Mesenchymal stem cell (in vitro differentiated cells and primary cell): ENCODE data around the gene DIP2C.

Experiments
- DNase-seq: peaks from one replicate; pipeline ENCODE4 v3.0.0-alpha.2; 2013
- H2AFZ ChIP-seq: one replicate; pipeline ENCODE4 v1.6.1; 2013; ENCODE audit warnings: low read depth, mild to moderate bottlenecking, control low read depth, inconsistent platforms, low read length, moderate library complexity
- H2AK5ac ChIP-seq: 2 replicates; pipeline ENCODE4 v1.6.1; 2013; ENCODE audit warnings: low read length, moderate library complexity, mild to moderate bottlenecking, inconsistent platforms; ENCODE audit not compliant: severe bottlenecking
- H2BK120ac ChIP-seq: one replicate; pipeline ENCODE4 v1.6.1; 2013; ENCODE audit warnings: low read depth, mild to moderate bottlenecking, inconsistent platforms, low read length, moderate library complexity
- H2BK12ac ChIP-seq, 2 experiments: one replicate each; pipeline ENCODE4 v1.6.1; 2013; ENCODE audit warnings: inconsistent platforms in 2 of 2, low read length in 2 of 2, mild to moderate bottlenecking in 2 of 2, moderate library complexity in 2 of 2, control low read depth in 1 of 2
- H2BK15ac ChIP-seq: one replicate; pipeline ENCODE4 v1.6.1; 2013; ENCODE audit warnings: mild to moderate bottlenecking, low read depth, inconsistent platforms; ENCODE audit not compliant: poor library complexity, severe bottlenecking
- H2BK5ac ChIP-seq: 2 replicates; pipeline ENCODE4 v1.6.1; 2013; ENCODE audit warnings: low read depth, mild to moderate bottlenecking, low read length, control low read depth, inconsistent platforms; ENCODE audit not compliant: poor library complexity, severe bottlenecking
- H3K14ac ChIP-seq, 2 experiments: one replicate each; pipeline ENCODE4 v1.6.1; 2013; ENCODE audit warnings: inconsistent platforms in 2 of 2, low read length in 2 of 2, control low read depth in 1 of 2, mild to moderate bottlenecking in 1 of 2, moderate library complexity in 1 of 2
- H3K18ac ChIP-seq, 2 experiments: one replicate each; pipeline ENCODE4 v1.6.1; 2013; ENCODE audit warnings: inconsistent platforms in 2 of 2, low read length in 2 of 2, control low read depth in 1 of 2, low read depth in 1 of 2, mild to moderate bottlenecking in 1 of 2
- H3K23ac ChIP-seq, 2 experiments: one replicate each; pipeline ENCODE4 v1.6.1; 2013; ENCODE audit warnings: inconsistent platforms in 2 of 2, low read length in 2 of 2, mild to moderate bottlenecking in 2 of 2, moderate library complexity in 2 of 2, control low read depth in 1 of 2
- H3K27ac ChIP-seq: 2 replicates; pipeline ENCODE4 v1.5.1; 2013; ENCODE audit warnings: mild to moderate bottlenecking, moderate library complexity, low read length, control low read depth, inconsistent platforms; ENCODE audit not compliant: poor library complexity, severe bottlenecking
- H3K27me3 ChIP-seq, 2 experiments: 2 replicates each; pipeline versions ENCODE4 v1.6.1 to v1.7.0; 2013; ENCODE audit warnings: low read length in 2 of 2, mild to moderate bottlenecking in 2 of 2, moderate library complexity in 2 of 2, control low read depth in 1 of 2, inconsistent platforms in 1 of 2; ENCODE audit not compliant: control insufficient read depth in 1 of 2, insufficient read depth in 1 of 2
- H3K36me3 ChIP-seq, 2 experiments: 2 replicates each; pipeline versions ENCODE4 v1.6.1 to v1.7.0; 2013; ENCODE audit warnings: low read length in 2 of 2, control low read depth in 1 of 2, inconsistent platforms in 1 of 2, low read depth in 1 of 2, mild to moderate bottlenecking in 1 of 2; ENCODE audit not compliant: insufficient read depth in 2 of 2, control insufficient read depth in 1 of 2
- H3K4ac ChIP-seq, 2 experiments: one replicate each; pipeline ENCODE4 v1.6.1; 2013; ENCODE audit warnings: inconsistent platforms in 2 of 2, low read length in 2 of 2, mild to moderate bottlenecking in 2 of 2, moderate library complexity in 2 of 2, control low read depth in 1 of 2, low read depth in 1 of 2
- H3K4me1 ChIP-seq: 2 replicates; pipeline ENCODE4 v1.6.1; 2013; ENCODE audit warnings: low read depth, low read length, control low read depth; ENCODE audit not compliant: control insufficient read depth, insufficient read depth
- H3K4me2 ChIP-seq: 2 replicates; pipeline ENCODE4 v1.6.1; 2013; ENCODE audit warnings: low read length, mild to moderate bottlenecking, inconsistent platforms; ENCODE audit not compliant: poor library complexity, severe bottlenecking
- H3K4me3 ChIP-seq, 2 experiments: 2 replicates each; pipeline versions ENCODE4 v1.5.1 to v1.7.0; 2013; ENCODE audit warnings: low read length in 2 of 2, mild to moderate bottlenecking in 2 of 2, control low read depth in 1 of 2, low read depth in 1 of 2; ENCODE audit not compliant: insufficient read depth in 1 of 2
- H3K79me1 ChIP-seq: replicated peaks from 2 replicates; pipeline ENCODE4 v1.6.1; 2013; ENCODE audit warnings: mild to moderate bottlenecking, control low read depth, low read length, inconsistent platforms; ENCODE audit not compliant: poor library complexity, severe bottlenecking
- H3K9ac ChIP-seq: 2 replicates; pipeline ENCODE4 v1.7.0; 2013; ENCODE audit warnings: mild to moderate bottlenecking, low read length, moderate library complexity
- H3K9me3 ChIP-seq: 2 replicates; pipeline ENCODE4 v1.7.0; 2013; ENCODE audit warnings: mild to moderate bottlenecking, low read length; ENCODE audit not compliant: control insufficient read depth
- H4K8ac ChIP-seq: one replicate; pipeline ENCODE4 v1.6.1; 2013; ENCODE audit warnings: inconsistent platforms, mild to moderate bottlenecking, low read length, moderate library complexity
- H4K91ac ChIP-seq: one replicate; pipeline ENCODE4 v1.6.1; 2013; ENCODE audit warnings: mild to moderate bottlenecking, low read length, inconsistent platforms
- WGBS: methylation state at CpG from one replicate; pipeline ENCODE4 v1.1.7; 2013; ENCODE audit warnings: mixed read lengths; 5-methylcytosine and 5-hydroxymethylcytosine counted together

The DIP2C gene

GRCh38 chr10:490891-491571, 198.4 kb downstream of the DIP2C start:
- Histone ChIP-seq H3K9me3 (no peaks in the 10 kb centered on the region), H3K23ac (peak overlapping the region in 1 of 2 experiments; percentile 51), H3K27ac (no peak overlapping the region), H4K8ac (peak overlapping the region; percentile 37), H3K79me1 (peaks cover 64% of the 10 kb centered on the region), H3K18ac (peak overlapping the region; percentile 11 to 42), H3K36me3 (no peaks in the 10 kb centered on the region), H3K4me1 (peaks cover 12% of the 10 kb centered on the region), H2AK5ac (no peak overlapping the region), H4K91ac (no peak overlapping the region), H3K9ac (peak overlapping the region; percentile 86), H3K4ac (peak overlapping the region in 1 of 2 experiments; percentile 88), H3K4me2 (no peak overlapping the region), H2BK12ac (no peak overlapping the region), H3K14ac (peak overlapping the region in 1 of 2 experiments; percentile 90), H2BK120ac (no peak overlapping the region), H3K27me3 (no peaks in the 10 kb centered on the region), H2BK15ac (no peak overlapping the region), H2AFZ (no peak overlapping the region), H3K4me3 (peak overlapping the region in 1 of 2 experiments; percentile 64), H2BK5ac (no peak overlapping the region)
- WGBS, result 50% methylated on average over 23 of the region's 23 CpGs
- DNase-seq, result peak; percentile 93

GRCh38 chr10:490256-490655, 199.2 kb downstream of the DIP2C start:
- H3K36me3 ChIP-seq, result peaks cover 0 to 3% of the 10 kb centered on the region in 2 experiments
- H4K91ac ChIP-seq, result no peak overlapping the region
- H2AK5ac ChIP-seq, result no peak overlapping the region
- H3K27me3 ChIP-seq, result no peaks in the 10 kb centered on the region
- H3K14ac ChIP-seq, result no peak overlapping the region
- peak overlapping the region in 1 of 2 experiments; percentile 64 for H3K4me3 ChIP-seq
- H2BK120ac ChIP-seq, result no peak overlapping the region
- no peak overlapping the region for H3K4me2 ChIP-seq
- DNase-seq, result peak; percentile 57
- no peak overlapping the region for H4K8ac ChIP-seq
- H2BK5ac ChIP-seq, result no peak overlapping the region
- no peak overlapping the region for H3K4ac ChIP-seq
- no peak overlapping the region for H2BK12ac ChIP-seq
- peak overlapping the region; percentile 86 for H3K9ac ChIP-seq
- H2BK15ac ChIP-seq, result no peak overlapping the region
- no peak overlapping the region for H3K23ac ChIP-seq
- peaks cover 60% of the 10 kb centered on the region for H3K79me1 ChIP-seq
- no peak overlapping the region for H2AFZ ChIP-seq
- no peaks in the 10 kb centered on the region for H3K9me3 ChIP-seq
- WGBS, result 88% methylated on average over 16 of the region's 16 CpGs
- no peak overlapping the region for H3K18ac ChIP-seq
- H3K4me1 ChIP-seq, result peaks cover 15% of the 10 kb centered on the region
- no peak overlapping the region for H3K27ac ChIP-seq

- Histone ChIP-seq H3K27ac (no peak overlapping the region), H3K79me1 (peaks cover 57% of the 10 kb centered on the region), H3K36me3 (peaks cover 0 to 6% of the 10 kb centered on the region in 2 experiments), H4K91ac (no peak overlapping the region), H3K14ac (no peak overlapping the region), H3K23ac (no peak overlapping the region), H3K18ac (no peak overlapping the region), H2BK12ac (no peak overlapping the region), H2AFZ (no peak overlapping the region), H2AK5ac (no peak overlapping the region), H2BK5ac (no peak overlapping the region), H2BK15ac (no peak overlapping the region), H2BK120ac (no peak overlapping the region), H3K9ac (no peak overlapping the region), H3K4me2 (no peak overlapping the region), H4K8ac (no peak overlapping the region), H3K9me3 (no peaks in the 10 kb centered on the region), H3K4ac (no peak overlapping the region), H3K4me3 (no peak overlapping the region), H3K27me3 (no peaks in the 10 kb centered on the region), H3K4me1 (peaks cover 20% of the 10 kb centered on the region)
- whole genome bisulfite sequencing, result 94% methylated on average over 9 of the region's 11 CpGs
- no peak for DNase-seq
Measured at GRCh38 chr10:489330-489729, 200.1 kb downstream of the DIP2C start.

GRCh38 chr10:488933-489215, 200.6 kb downstream of the DIP2C start:
- 97% methylated on average over 11 of the region's 11 CpGs for WGBS
- peaks cover 20% of the 10 kb centered on the region for H3K4me1 ChIP-seq
- no peak overlapping the region for H3K4me2 ChIP-seq
- H3K4me3 ChIP-seq, result no peak overlapping the region
- H2BK15ac ChIP-seq, result no peak overlapping the region
- H4K8ac ChIP-seq, result no peak overlapping the region
- H2AFZ ChIP-seq, result no peak overlapping the region
- H2BK12ac ChIP-seq, result no peak overlapping the region
- no peak overlapping the region for H3K14ac ChIP-seq
- H2BK5ac ChIP-seq, result no peak overlapping the region
- H2AK5ac ChIP-seq, result no peak overlapping the region
- no peak overlapping the region for H3K4ac ChIP-seq
- DNase-seq, result no peak
- H3K79me1 ChIP-seq, result peaks cover 52% of the 10 kb centered on the region
- no peak overlapping the region for H3K9ac ChIP-seq
- no peak overlapping the region for H3K18ac ChIP-seq
- no peak overlapping the region for H3K27ac ChIP-seq
- H3K9me3 ChIP-seq, result no peaks in the 10 kb centered on the region
- H4K91ac ChIP-seq, result no peak overlapping the region
- no peaks in the 10 kb centered on the region for H3K27me3 ChIP-seq
- H3K36me3 ChIP-seq, result peaks cover 0 to 9% of the 10 kb centered on the region in 2 experiments
- no peak overlapping the region for H2BK120ac ChIP-seq
- H3K23ac ChIP-seq, result no peak overlapping the region
